ENCODE results near the gene GRIN2A. TPM values are rescaled to one million over a fixed set of nuclear protein-coding genes. Genes with fewer than 3 reads are reported as not detected.

GRIN2A gene
- total RNA-seq, 1 donor from 2014 or later: 6.8 TPM

GRCh38 chr16:9805109-9805508, 377.1 kb downstream of the GRIN2A start:
- TF ChIP-seq CTCF (IDR thresholded peaks at IDR 0.05; ENCODE audit: partially characterized antibody, unreplicated experiment): no peak
- no peaks in the 10 kb centered on the region for H3K9me3 Mint-ChIP-seq (ENCODE audit: unreplicated experiment)
- H3K27me3 Mint-ChIP-seq (ENCODE audit: unreplicated experiment): peaks cover 5% of the 10 kb centered on the region
- no peak overlapping the region for H3K27ac Mint-ChIP-seq (ENCODE audit: unreplicated experiment)
- no peaks in the 10 kb centered on the region for H3K4me1 Mint-ChIP-seq (ENCODE audit: low read depth, unreplicated experiment)
- H3K4me3 Mint-ChIP-seq (ENCODE audit: unreplicated experiment): no peak overlapping the region
- H3K36me3 Mint-ChIP-seq (ENCODE audit: unreplicated experiment): peaks cover 6% of the 10 kb centered on the region
- no peak for DNase-seq

GRCh38 chr16:9802160-9802559, 380.1 kb downstream of the GRIN2A start:
- no peak for TF ChIP-seq CTCF (IDR thresholded peaks at IDR 0.05; ENCODE audit: partially characterized antibody, unreplicated experiment)
- DNase-seq: no peak

GRCh38 chr16:9801651-9802050, 380.6 kb downstream of the GRIN2A start:
- Mint-ChIP-seq H3K27me3 (ENCODE audit: unreplicated experiment) (peaks cover 5% of the 10 kb centered on the region), H3K4me1 (ENCODE audit: low read depth, unreplicated experiment) (no peaks in the 10 kb centered on the region), H3K9me3 (ENCODE audit: unreplicated experiment) (no peaks in the 10 kb centered on the region), H3K36me3 (ENCODE audit: unreplicated experiment) (peaks cover 6% of the 10 kb centered on the region), H3K4me3 (ENCODE audit: unreplicated experiment) (no peak overlapping the region), H3K27ac (ENCODE audit: unreplicated experiment) (no peak overlapping the region)
- no peak for DNase-seq
- TF ChIP-seq CTCF (IDR thresholded peaks at IDR 0.05; ENCODE audit: partially characterized antibody, unreplicated experiment): no peak

More at GRCh38 chr16:9802160-9802559, 380.1 kb downstream of the GRIN2A start:
- Mint-ChIP-seq H3K9me3 (ENCODE audit: unreplicated experiment) (no peaks in the 10 kb centered on the region), H3K36me3 (ENCODE audit: unreplicated experiment) (peaks cover 6% of the 10 kb centered on the region), H3K27ac (ENCODE audit: unreplicated experiment) (no peak overlapping the region), H3K4me3 (ENCODE audit: unreplicated experiment) (no peak overlapping the region), H3K27me3 (ENCODE audit: unreplicated experiment) (peaks cover 5% of the 10 kb centered on the region), H3K4me1 (ENCODE audit: low read depth, unreplicated experiment) (no peaks in the 10 kb centered on the region)

DNA sequence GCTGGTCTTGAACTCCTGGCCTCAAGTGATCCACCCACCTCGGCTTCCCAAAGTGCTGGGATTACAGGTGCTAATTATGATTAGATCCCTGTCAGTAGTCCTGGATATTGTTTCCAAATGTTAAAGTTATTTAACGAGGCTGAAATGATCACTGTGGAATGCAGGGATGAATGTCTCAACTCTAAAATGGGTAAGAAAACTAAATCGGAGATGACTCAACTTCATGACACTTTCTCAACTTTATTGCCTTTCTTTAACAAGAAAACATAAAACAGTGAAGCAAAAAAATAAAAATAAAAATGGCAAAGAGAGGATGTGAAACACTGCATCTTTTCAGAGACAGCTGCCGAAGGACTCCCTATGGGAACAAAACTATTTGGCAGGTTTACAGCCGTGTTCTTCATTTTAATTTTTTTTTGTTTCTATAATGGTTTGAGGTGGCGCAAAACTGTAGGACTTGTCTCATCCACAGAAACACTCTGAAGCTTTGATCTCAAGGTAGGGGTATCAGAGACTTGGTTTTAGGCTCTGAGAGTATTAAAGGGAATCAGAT, 382.0 kb downstream of the GRIN2A start:
- DNase-seq: no peak
- Mint-ChIP-seq H3K9me3 (ENCODE audit: unreplicated experiment) (no peaks in the 10 kb centered on the region), H3K4me1 (ENCODE audit: low read depth, unreplicated experiment) (no peaks in the 10 kb centered on the region), H3K36me3 (ENCODE audit: unreplicated experiment) (peaks cover 6% of the 10 kb centered on the region), H3K27ac (ENCODE audit: unreplicated experiment) (no peak overlapping the region), H3K4me3 (ENCODE audit: unreplicated experiment) (no peak overlapping the region), H3K27me3 (ENCODE audit: unreplicated experiment) (peaks cover 3% of the 10 kb centered on the region)
- TF ChIP-seq CTCF (IDR thresholded peaks at IDR 0.05; ENCODE audit: partially characterized antibody, unreplicated experiment): no peak

GRCh38 chr16:9798952-9799580, 383.2 kb downstream of the GRIN2A start:
- Mint-ChIP-seq H3K27ac (ENCODE audit: unreplicated experiment) (no peak overlapping the region), H3K4me3 (ENCODE audit: unreplicated experiment) (no peak overlapping the region), H3K27me3 (ENCODE audit: unreplicated experiment) (peaks cover 2% of the 10 kb centered on the region), H3K4me1 (ENCODE audit: low read depth, unreplicated experiment) (no peaks in the 10 kb centered on the region), H3K36me3 (ENCODE audit: unreplicated experiment) (peaks cover 10% of the 10 kb centered on the region), H3K9me3 (ENCODE audit: unreplicated experiment) (no peaks in the 10 kb centered on the region)
- TF ChIP-seq CTCF (IDR thresholded peaks at IDR 0.05; ENCODE audit: partially characterized antibody, unreplicated experiment): no peak
- DNase-seq: no peak

Measured in glutamatergic neuron (in vitro differentiated cells).